ENCODE data around the gene EGFR. TPM values are rescaled to one million over a fixed set of nuclear protein-coding genes. Genes with fewer than 3 reads are reported as not detected.

EGFR gene
- polyA plus RNA-seq, 1 of the 3 experiments (the other 2 are of a cell fraction) = 37.6 TPM

GRCh38 chr7:55224810-55225209 is 206.0 kb downstream of the EGFR start:
- no peaks in the 10 kb centered on the region; a peak in 1 of 4 replicates for H3K4me1 ChIP-seq (ENCODE audit: control insufficient read depth in 1 of 2, insufficient read depth in 2 of 2, low read depth in 1 of 2, low read length in 1 of 2)
- no peak overlapping the region for H3K27ac ChIP-seq (ENCODE audit: low read depth in 2 of 2, low read length in 1 of 2)
- no peak overlapping the region for H3K4me3 ChIP-seq (ENCODE audit: low read depth in 2 of 2, low read length in 1 of 2)
- no peak for DNase-seq
- no peak for TF ChIP-seq RCOR1 (IDR thresholded peaks at IDR 0.05; ENCODE audit: low read length)
- TF ChIP-seq CHD2 (IDR thresholded peaks at IDR 0.05; ENCODE audit: low read length, partially characterized antibody) = no peak
- TF ChIP-seq GATA2 (CRISPR knock-in tag; IDR thresholded peaks at IDR 0.05) = no peak
- TF ChIP-seq, protein P1, sequence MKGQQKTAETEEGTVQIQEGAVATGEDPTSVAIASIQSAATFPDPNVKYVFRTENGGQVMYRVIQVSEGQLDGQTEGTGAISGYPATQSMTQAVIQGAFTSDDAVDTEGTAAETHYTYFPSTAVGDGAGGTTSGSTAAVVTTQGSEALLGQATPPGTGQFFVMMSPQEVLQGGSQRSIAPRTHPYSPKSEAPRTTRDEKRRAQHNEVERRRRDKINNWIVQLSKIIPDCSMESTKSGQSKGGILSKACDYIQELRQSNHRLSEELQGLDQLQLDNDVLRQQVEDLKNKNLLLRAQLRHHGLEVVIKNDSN (IDR thresholded peaks at IDR 0.05; ENCODE audit: borderline replicate concordance, low read depth) = no peak
- no peak for TF ChIP-seq TAF1 (IDR thresholded peaks at IDR 0.05; ENCODE audit: borderline replicate concordance, low read depth, low read length)
- TF ChIP-seq, protein P2, sequence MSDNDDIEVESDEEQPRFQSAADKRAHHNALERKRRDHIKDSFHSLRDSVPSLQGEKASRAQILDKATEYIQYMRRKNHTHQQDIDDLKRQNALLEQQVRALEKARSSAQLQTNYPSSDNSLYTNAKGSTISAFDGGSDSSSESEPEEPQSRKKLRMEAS (IDR thresholded peaks at IDR 0.05; ENCODE audit: low read depth) = no peak
- no peak for TF ChIP-seq ELF1 (IDR thresholded peaks at IDR 0.05)
- TF ChIP-seq RFX5 (IDR thresholded peaks at IDR 0.05; ENCODE audit: low read length) = no peak
- TF ChIP-seq RAD21 (IDR thresholded peaks at IDR 0.05; ENCODE audit: low read length) = no peak
- no peak for TF ChIP-seq SMC3 (IDR thresholded peaks at IDR 0.05; ENCODE audit: low read depth, low read length)
- TF ChIP-seq EZH2phosphoT487 (IDR thresholded peaks at IDR 0.05; ENCODE audit: borderline replicate concordance, low read depth) = no peak
- no peaks in the 10 kb centered on the region for H4K20me1 ChIP-seq (ENCODE audit: insufficient read depth)
- no peak overlapping the region for H2AFZ ChIP-seq (ENCODE audit: low read depth)
- POLR2A ChIA-PET = no interaction called here
- H3K36me3 ChIP-seq (replicated peaks in 1 of 2; ENCODE audit: control insufficient read depth in 1 of 2, insufficient read depth in 2 of 2, low read length in 1 of 2) = no peaks in the 10 kb centered on the region
- H3K79me2 ChIP-seq (ENCODE audit: insufficient read depth) = no peaks in the 10 kb centered on the region
- CTCF ChIA-PET = interaction anchor here (1.9 kb wide), 1 partner anchor 30 kb away, joined by 20 read pairs; no protein-coding TSS in a partner anchor
- no peak overlapping the region for H3K4me2 ChIP-seq
- H3K27me3 ChIP-seq (ENCODE audit: insufficient read depth) = no peaks in the 10 kb centered on the region
- 0 out of 2 replicates have a peak, but pooled peaks cover 11% of the 10 kb centered on the region for H3K9me3 ChIP-seq
- H3K9me2 ChIP-seq = no peaks in the 10 kb centered on the region
- WGBS (ENCODE audit: low lambda C conversion rate) = 54% methylated on average over 2 of the region's 2 CpGs
- H3K9ac ChIP-seq = no peak overlapping the region
- H3F3A ChIP-seq (replicated peaks; ENCODE audit: insufficient read depth) = no peaks in the 10 kb centered on the region

GRCh38 chr7:55230014-55230413 is 211.2 kb downstream of the EGFR start:
- H3K4me1 ChIP-seq (ENCODE audit: control insufficient read depth in 1 of 2, insufficient read depth in 2 of 2, low read depth in 1 of 2, low read length in 1 of 2) = no peaks in the 10 kb centered on the region
- no peak for TF ChIP-seq IRF3 (IDR thresholded peaks at IDR 0.05; ENCODE audit: low read depth, low read length)
- no peak overlapping the region for H3K4me2 ChIP-seq
- POLR2A ChIA-PET = no interaction called here
- DNase-seq = no peak
- peaks cover 11% of the 10 kb centered on the region; the same call in 1 of the 2 replicates for H3K9me3 ChIP-seq
- WGBS (ENCODE audit: low lambda C conversion rate) = 0% methylated on average over 1 of the region's 1 CpG
- no peaks in the 10 kb centered on the region for H3K79me2 ChIP-seq (ENCODE audit: insufficient read depth)
- no peak overlapping the region for H3K4me3 ChIP-seq (ENCODE audit: low read depth in 2 of 2, low read length in 1 of 2)
- H3K27ac ChIP-seq (ENCODE audit: low read depth in 2 of 2, low read length in 1 of 2) = no peak overlapping the region
- CTCF ChIA-PET = interaction anchor here (0.9 to 5.5 kb wide), 2 partner anchors 17 to 25 kb away, joined by 4 to 52 read pairs; no protein-coding TSS in a partner anchor
- no peaks in the 10 kb centered on the region for H3F3A ChIP-seq (replicated peaks; ENCODE audit: insufficient read depth)
- H3K9me2 ChIP-seq = no peaks in the 10 kb centered on the region
- H3K9ac ChIP-seq = no peak overlapping the region
- H2AFZ ChIP-seq (ENCODE audit: low read depth) = no peak overlapping the region
- H3K27me3 ChIP-seq (ENCODE audit: insufficient read depth) = no peaks in the 10 kb centered on the region
- no peaks in the 10 kb centered on the region for H3K36me3 ChIP-seq (replicated peaks in 1 of 2; ENCODE audit: control insufficient read depth in 1 of 2, insufficient read depth in 2 of 2, low read length in 1 of 2)
- no peaks in the 10 kb centered on the region for H4K20me1 ChIP-seq (ENCODE audit: insufficient read depth)

Data from SK-N-SH (cell line).